ENCODE data around the gene COA1. TPM values are rescaled to one million over a fixed set of nuclear protein-coding genes. Genes with fewer than 3 reads are reported as not detected.

Gene COA1
- total and polyA plus RNA-seq, 2 donors (not counting 1 experiment from before 2014, with no cell fraction given), result 28.7 to 72.7 TPM

DNA sequence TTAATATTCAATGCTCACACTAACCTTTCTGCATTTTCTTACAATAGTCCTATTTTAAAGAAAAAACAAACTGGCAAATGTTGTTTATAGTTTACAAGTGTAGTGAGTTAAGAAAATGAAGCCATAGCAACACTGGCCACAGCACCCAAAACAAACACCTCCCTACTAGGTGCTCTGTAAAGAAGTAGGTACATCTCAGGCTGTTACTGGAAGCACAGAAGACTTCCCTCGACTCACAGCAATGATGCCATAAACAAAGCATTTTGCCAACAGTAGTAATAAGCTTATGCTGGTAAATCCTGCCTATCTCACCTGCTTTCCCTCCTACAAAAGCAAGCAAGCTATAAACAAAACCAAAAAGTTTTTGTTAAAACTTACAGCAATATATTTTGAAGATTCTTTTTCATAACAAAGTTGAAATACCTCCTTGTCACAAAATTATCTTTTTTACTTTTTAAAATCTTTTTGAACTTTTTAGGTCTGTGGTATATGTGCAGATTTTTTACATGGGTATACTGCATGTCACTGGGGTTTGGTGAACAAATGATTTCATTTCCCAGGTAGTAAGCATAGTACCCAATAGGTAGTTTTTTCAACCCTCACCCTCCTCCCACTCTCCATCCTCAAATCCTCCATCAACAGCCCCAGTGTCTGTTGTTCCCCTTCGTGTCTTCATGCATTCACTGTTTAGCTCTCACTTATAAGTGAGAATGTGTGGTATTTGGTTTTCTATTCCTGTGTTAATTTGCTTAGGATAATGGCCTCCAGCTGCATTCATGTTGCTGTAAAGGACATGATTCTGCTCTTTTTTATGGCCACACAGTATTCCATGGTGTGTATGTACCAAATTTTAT lies 28.4 kb downstream of the COA1 start:
- Mint-ChIP-seq H3K27ac (no peak overlapping the region), H3K27me3 (no peaks in the 10 kb centered on the region), H3K9me3 (ENCODE audit: insufficient read depth) (no peaks in the 10 kb centered on the region), H3K4me1 (peaks cover 25% of the 10 kb centered on the region), H3K4me3 (no peak overlapping the region)
- ATAC-seq (ENCODE audit: low read depth) (no peak), DNase-seq (no peak)
- no peak overlapping the region for H3K9ac ChIP-seq (ENCODE audit: low read length)
- POLR2A ChIA-PET, result interaction anchor here (0.6 to 4.3 kb wide), 4 partner anchors 52 to 118 kb away, joined by 5 to 62 read pairs (median 13); partner anchors contain the start of gene STK17A
- no peak overlapping the region for H3K27ac ChIP-seq (ENCODE audit: low read length in 2 of 2)
- H3K9me3 ChIP-seq (ENCODE audit: control extremely low read depth in 1 of 3, control insufficient read depth in 2 of 3, insufficient read depth in 1 of 3, low read length in 2 of 3), result peaks cover 0 to 2% (median 2%) of the 10 kb centered on the region in 3 donors
- intact Hi-C loops (cut with micrococcal nuclease), result loop anchor here (1.0 kb wide), 4 partner anchors 20 to 119 kb away; no protein-coding TSS in a partner anchor
- H3K4me1 ChIP-seq (ENCODE audit: control insufficient read depth in 2 of 2, insufficient read depth in 2 of 2, low read length in 2 of 2), result peaks cover 25% of the 10 kb centered on the region in 2 donors
- peaks cover 0 to 5% of the 10 kb centered on the region in 2 experiments for H3K36me3 ChIP-seq (replicated peaks in 1 of 2; ENCODE audit: control extremely low read depth in 1 of 2, control insufficient read depth in 1 of 2, extremely low read depth in 1 of 2, insufficient read depth in 2 of 2, low read length in 1 of 2)
- peaks cover 14% of the 10 kb centered on the region for H4K20me1 ChIP-seq (ENCODE audit: control insufficient read depth, insufficient read depth, low read length, poor library complexity, severe bottlenecking)
- H3K79me2 ChIP-seq (ENCODE audit: control insufficient read depth, insufficient read depth, low read length), result peaks cover 64% of the 10 kb centered on the region
- no peaks in the 10 kb centered on the region for H3K27me3 ChIP-seq (replicated peaks in 1 of 4; ENCODE audit: control extremely low read depth in 1 of 4, control insufficient read depth in 3 of 4, insufficient read depth in 4 of 4, low read length in 3 of 4)
- TF ChIP-seq EZH2 (IDR thresholded peaks at IDR 0.05; ENCODE audit: borderline replicate concordance, insufficient read depth, low read depth, low read length, poor library complexity, severe bottlenecking) (no peak), CTCF (IDR thresholded peaks at IDR 0.05) (no peak)
- no peak overlapping the region for H2AFZ ChIP-seq (ENCODE audit: insufficient read depth, low read depth, low read length, poor library complexity, severe bottlenecking)
- no peak overlapping the region for H3K4me3 ChIP-seq (ENCODE audit: control extremely low read depth in 1 of 5, extremely low read depth in 1 of 5, insufficient read depth in 1 of 5, low read depth in 2 of 5, low read length in 4 of 5)
- CTCF ChIA-PET, result interaction anchor here (0.6 to 6.8 kb wide), 38 partner anchors 12 to 759 kb away, joined by 3 to 721 read pairs (median 10); partner anchors contain the start of gene STK17A
- H3K4me2 ChIP-seq (replicated peaks; ENCODE audit: low read depth, low read length, poor library complexity, severe bottlenecking), result no peak overlapping the region
- WGBS (ENCODE audit: insufficient coverage), result no CpG with 5 or more reads among the region's 2 CpGs
